B cell (primary cell): ENCODE results near the gene IL20RA. TPM values are rescaled to one million over a fixed set of nuclear protein-coding genes. Genes with fewer than 3 reads are reported as not detected.

ENCODE experiments used
- ATAC-seq: fragments of 200-7000 bp; cut with Tn5 transposase; one replicate; pipeline ENCODE4 v1.10.0; 2021; ENCODE audit warnings: low read depth, mild to moderate bottlenecking, moderate number of reproducible peaks, moderate library complexity
- CTCF ChIA-PET: fragments of 350-600 bp; sonication (Branson Sonifier 250); formaldehyde crosslinking; loops from one replicate; lab custom pipeline; 2021; ENCODE audit warnings: antibody characterized with exemption, inconsistent platforms; lab: Charles Lee
- POLR2A ChIA-PET: fragments of 350-600 bp; sonication (Branson Sonifier 250); formaldehyde crosslinking; loops from one replicate; lab custom pipeline; 2021; ENCODE audit warnings: antibody characterized with exemption; lab: Charles Lee
- DNase-seq: peaks from one replicate; pipeline ENCODE4 v3.0.0; 2013
- H2AFZ ChIP-seq: 2 replicates; pipeline ENCODE4 v1.6.1; 2012; ENCODE audit warnings: mild to moderate bottlenecking, low read depth, low read length; ENCODE audit not compliant: insufficient read depth, poor library complexity, severe bottlenecking
- H3K27ac ChIP-seq, 2 donors: 1 replicate in 1 of 2; 2 replicates in 1 of 2; pipeline ENCODE4 v1.5.1; 2012 to 2013; ENCODE audit warnings: low read length in 2 of 2, mild to moderate bottlenecking in 2 of 2, moderate library complexity in 1 of 2
- H3K27me3 ChIP-seq, 4 experiments: fragments of 200-600 bp in 1 of 4; sonication (generic) in 1 of 4; replicated peaks in 1 of 4; 1 replicate in 2 of 4; 2 replicates in 2 of 4; pipeline versions ENCODE4 v1.6.1 to v1.7.0; 2013 to 2016; ENCODE audit warnings: low read length in 3 of 4, mild to moderate bottlenecking in 2 of 4, mixed read lengths in 1 of 4, moderate library complexity in 1 of 4; ENCODE audit not compliant: insufficient read depth in 4 of 4, control insufficient read depth in 3 of 4; ENCODE audit errors: control extremely low read depth in 1 of 4
- H3K36me3 ChIP-seq, 2 experiments: replicated peaks in 1 of 2; 1 replicate in 1 of 2; 2 replicates in 1 of 2; pipeline versions ENCODE4 v1.6.1 to v1.7.1; 2013; ENCODE audit warnings: low read length in 1 of 2; ENCODE audit not compliant: insufficient read depth in 2 of 2, control insufficient read depth in 1 of 2; ENCODE audit errors: control extremely low read depth in 1 of 2, extremely low read depth in 1 of 2
- H3K4me1 ChIP-seq, 2 donors: fragments of 200-600 bp in 1 of 2; sonication (generic) in 1 of 2; 1 replicate in 1 of 2; 2 replicates in 1 of 2; pipeline versions ENCODE4 v1.5.1 to v1.6.1; 2013 to 2017; ENCODE audit warnings: low read length in 2 of 2; ENCODE audit not compliant: control insufficient read depth in 2 of 2, insufficient read depth in 2 of 2
- H3K4me2 ChIP-seq: replicated peaks from 2 replicates; pipeline ENCODE3; 2012; ENCODE audit warnings: mild to moderate bottlenecking, low read depth, low read length; ENCODE audit not compliant: poor library complexity, severe bottlenecking
- H3K4me3 ChIP-seq, 5 experiments: fragments of 200-600 bp in 1 of 5; sonication (generic) in 1 of 5; 1 replicate in 3 of 5; 2 replicates in 2 of 5; pipeline versions ENCODE4 v1.5.1 to v1.7.0; 2011 to 2016; ENCODE audit warnings: low read length in 4 of 5, mild to moderate bottlenecking in 4 of 5, low read depth in 2 of 5, control low read depth in 1 of 5, moderate library complexity in 1 of 5; ENCODE audit not compliant: insufficient read depth in 1 of 5; ENCODE audit errors: control extremely low read depth in 1 of 5, extremely low read depth in 1 of 5
- H3K79me2 ChIP-seq: fragments of 200-600 bp; sonication (generic); one replicate; pipeline ENCODE4 v1.6.0; 2016; ENCODE audit warnings: low read length; ENCODE audit not compliant: control insufficient read depth, insufficient read depth
- H3K9ac ChIP-seq: fragments of 200-600 bp; sonication (generic); 2 replicates; pipeline ENCODE4 v1.6.1; 2017; ENCODE audit warnings: mild to moderate bottlenecking, low read length, moderate library complexity
- H3K9me3 ChIP-seq, 3 donors: one replicate each; pipeline versions ENCODE4 v1.6.1 to v1.7.1; 2013; ENCODE audit warnings: low read length in 2 of 3; ENCODE audit not compliant: control insufficient read depth in 2 of 3, insufficient read depth in 1 of 3; ENCODE audit errors: control extremely low read depth in 1 of 3
- H4K20me1 ChIP-seq: 2 replicates; pipeline ENCODE4 v1.6.0; 2012; ENCODE audit warnings: mild to moderate bottlenecking, low read length; ENCODE audit not compliant: insufficient read depth, control insufficient read depth, poor library complexity, severe bottlenecking
- H3K27ac Mint-ChIP-seq: one replicate; pipeline ENCODE4 v1.8.0; 2021; ENCODE audit warnings: mixed read lengths
- H3K27me3 Mint-ChIP-seq: one replicate; pipeline ENCODE4 v1.8.0; 2021; ENCODE audit warnings: mixed read lengths
- H3K4me1 Mint-ChIP-seq: one replicate; pipeline ENCODE4 v1.8.0; 2021; ENCODE audit warnings: mixed read lengths
- H3K4me3 Mint-ChIP-seq: one replicate; pipeline ENCODE4 v1.8.0; 2021; ENCODE audit warnings: mixed read lengths
- H3K9me3 Mint-ChIP-seq: one replicate; pipeline ENCODE4 v1.8.0; 2022; ENCODE audit warnings: mixed read lengths; ENCODE audit not compliant: insufficient read depth
- EZH2 ChIP-seq: IDR thresholded peaks from 2 replicates; pipeline ENCODE4 v1.6.1; 2012; ENCODE audit warnings: borderline replicate concordance, low read depth, mild to moderate bottlenecking, moderate library complexity, low read length; ENCODE audit not compliant: insufficient read depth, poor library complexity, severe bottlenecking
- WGBS: methylation state at CpG from one replicate; pipeline ENCODE4 v1.1.5; 2013; ENCODE audit warnings: missing lambda C conversion rate; ENCODE audit not compliant: insufficient coverage; 5-methylcytosine and 5-hydroxymethylcytosine counted together
- intact Hi-C: fragments of 100-400 bp; cut with micrococcal nuclease; formaldehyde crosslinking; loops from one replicate; pipeline ENCODE4 v1.10.0; 2022
- polyA plus RNA-seq: library from polyadenylated mRNA; depleted of rRNA; stranded (reverse); fragments of >200 nt; gene quantifications from 2 replicates; pipeline ENCODE4 v1.2.3, GENCODE V29; 2012
- total RNA-seq, 2 donors: library from RNA; stranded (reverse); fragments of 120-200 nt in 1 of 2; gene quantifications; 1 replicate in 1 of 2; 2 replicates in 1 of 2; pipeline versions ENCODE4 v1.2.3 to v1.2.4, GENCODE V29; 2013 to 2022
- TF ChIP-seq, protein P1 (sequence below): fragments of 200-600 bp; IDR thresholded peaks from one replicate; pipeline ENCODE4 v1.8.0; 2022; ENCODE audit warnings: antibody characterized with exemption, mild to moderate bottlenecking

Gene IL20RA
- total and polyA plus RNA-seq, 2 donors (not counting 1 experiment from before 2014, with no cell fraction given) = not detected

DNA sequence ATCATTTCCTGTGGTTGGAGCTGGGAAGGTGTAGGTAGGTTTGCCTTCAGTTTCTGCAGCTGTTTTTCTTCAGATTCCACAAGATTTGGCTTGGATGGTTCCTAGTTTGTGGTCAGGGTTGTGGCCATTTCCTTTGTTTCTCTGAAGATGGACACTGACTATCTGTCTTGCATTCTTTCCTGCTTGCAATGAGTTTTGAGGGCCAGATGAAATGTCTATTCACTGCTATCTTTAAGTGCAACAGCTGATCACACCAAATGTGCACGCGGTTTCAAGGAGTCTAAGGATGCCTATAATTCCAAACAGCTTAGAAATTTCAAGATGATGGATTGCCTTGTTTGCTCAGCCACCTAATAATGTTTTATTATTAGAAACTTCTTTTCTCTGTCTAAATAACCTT, 28.4 kb downstream of the IL20RA start:
- Histone ChIP-seq H3K9me3 (peaks cover 0 to 5% (median 0%) of the 10 kb centered on the region in 3 donors), H3K27me3 (peaks cover 0 to 21% (median 9%) of the 10 kb centered on the region in 4 experiments), H3K36me3 (no peaks in the 10 kb centered on the region), H3K9ac (no peak overlapping the region), H3K4me2 (no peak overlapping the region), H2AFZ (no peak overlapping the region), H3K4me3 (no peak overlapping the region), H3K4me1 (no peaks in the 10 kb centered on the region), H3K27ac (no peak overlapping the region), H4K20me1 (no peaks in the 10 kb centered on the region), H3K79me2 (no peaks in the 10 kb centered on the region)
- TF ChIP-seq, protein P1, sequence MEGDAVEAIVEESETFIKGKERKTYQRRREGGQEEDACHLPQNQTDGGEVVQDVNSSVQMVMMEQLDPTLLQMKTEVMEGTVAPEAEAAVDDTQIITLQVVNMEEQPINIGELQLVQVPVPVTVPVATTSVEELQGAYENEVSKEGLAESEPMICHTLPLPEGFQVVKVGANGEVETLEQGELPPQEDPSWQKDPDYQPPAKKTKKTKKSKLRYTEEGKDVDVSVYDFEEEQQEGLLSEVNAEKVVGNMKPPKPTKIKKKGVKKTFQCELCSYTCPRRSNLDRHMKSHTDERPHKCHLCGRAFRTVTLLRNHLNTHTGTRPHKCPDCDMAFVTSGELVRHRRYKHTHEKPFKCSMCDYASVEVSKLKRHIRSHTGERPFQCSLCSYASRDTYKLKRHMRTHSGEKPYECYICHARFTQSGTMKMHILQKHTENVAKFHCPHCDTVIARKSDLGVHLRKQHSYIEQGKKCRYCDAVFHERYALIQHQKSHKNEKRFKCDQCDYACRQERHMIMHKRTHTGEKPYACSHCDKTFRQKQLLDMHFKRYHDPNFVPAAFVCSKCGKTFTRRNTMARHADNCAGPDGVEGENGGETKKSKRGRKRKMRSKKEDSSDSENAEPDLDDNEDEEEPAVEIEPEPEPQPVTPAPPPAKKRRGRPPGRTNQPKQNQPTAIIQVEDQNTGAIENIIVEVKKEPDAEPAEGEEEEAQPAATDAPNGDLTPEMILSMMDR = no peak
- TF ChIP-seq EZH2 = no peak
- POLR2A ChIA-PET = no interaction called here
- DNase-seq (no peak), ATAC-seq (no peak)
- WGBS = no CpG with 5 or more reads among the region's 2 CpGs
- intact Hi-C loops = no loop called here
- CTCF ChIA-PET = interaction anchor here (0.5 kb wide), 1 partner anchor 1006 kb away, joined by 3 read pairs; no protein-coding TSS in a partner anchor
- Mint-ChIP-seq H3K4me3 (no peak overlapping the region), H3K9me3 (no peaks in the 10 kb centered on the region), H3K27me3 (peaks cover 65% of the 10 kb centered on the region), H3K27ac (no peak overlapping the region), H3K4me1 (no peaks in the 10 kb centered on the region)

DNA sequence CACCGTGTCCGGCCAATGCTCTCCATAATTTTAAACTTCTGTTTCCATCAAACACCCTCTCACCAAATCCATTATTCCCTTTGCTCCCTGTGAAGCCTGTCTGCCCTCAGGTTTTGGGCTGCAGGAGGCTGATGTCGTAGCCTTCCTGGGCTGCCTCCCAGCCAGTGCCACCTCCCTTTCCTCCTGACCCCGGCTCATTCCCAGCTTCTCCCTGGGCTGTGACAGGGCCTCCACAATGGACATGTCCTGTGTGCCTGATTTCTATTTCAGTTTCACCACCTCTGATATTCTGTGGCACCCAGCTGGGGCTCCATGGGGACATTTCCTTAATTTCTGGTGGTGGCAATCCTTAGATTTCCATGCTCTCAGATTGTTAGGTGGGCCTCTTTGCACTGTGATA, 28.8 kb downstream of the IL20RA start:
- ChIA-PET POLR2A (no interaction called here), CTCF (interaction anchor here (0.5 kb wide), 1 partner anchor 1006 kb away, joined by 3 read pairs; no protein-coding TSS in a partner anchor)
- Mint-ChIP-seq H3K9me3 (no peaks in the 10 kb centered on the region), H3K27me3 (peaks cover 63% of the 10 kb centered on the region), H3K4me1 (no peaks in the 10 kb centered on the region), H3K27ac (no peak overlapping the region), H3K4me3 (no peak overlapping the region)
- Histone ChIP-seq H3K9ac (no peak overlapping the region), H3K4me3 (no peak overlapping the region), H4K20me1 (no peaks in the 10 kb centered on the region), H3K79me2 (no peaks in the 10 kb centered on the region), H3K36me3 (no peaks in the 10 kb centered on the region), H3K4me2 (no peak overlapping the region), H3K9me3 (peaks cover 0 to 5% (median 0%) of the 10 kb centered on the region in 3 donors), H3K27ac (no peak overlapping the region), H3K27me3 (peaks cover 0 to 21% (median 11%) of the 10 kb centered on the region in 4 experiments), H2AFZ (no peak overlapping the region), H3K4me1 (no peaks in the 10 kb centered on the region)
- ATAC-seq = no peak
- 39% methylated on average over 2 of the region's 4 CpGs for WGBS
- intact Hi-C loops = no loop called here
- TF ChIP-seq, protein P1 = no peak
- TF ChIP-seq EZH2 = no peak
- DNase-seq = no peak
